Spleen (tissue), 7 donors: ENCODE results near the gene PELI2.

ENCODE experiments used
- POLR2A ChIP-seq, 3 donors: fragments of 450-650 bp; IDR thresholded peaks; one replicate each; pipeline ENCODE4 v1.5.1; 2017; ENCODE audit warnings: antibody characterized with exemption in 3 of 3, mild to moderate bottlenecking in 1 of 3
- POLR2AphosphoS5 ChIP-seq, 3 donors: sonication (generic); formaldehyde crosslinking; IDR thresholded peaks; one replicate each; pipeline ENCODE4 v1.5.1; 2017; ENCODE audit warnings: antibody characterized with exemption in 3 of 3
- TF ChIP-seq, protein P1 (sequence below), 11 experiments: fragments of 200-600 bp in 7 of 11; fragments of 450-650 bp in 4 of 11; sonication (generic) in 4 of 11; IDR thresholded peaks in 8 of 11; conservative IDR thresholded peaks in 3 of 11; 1 replicate in 7 of 11; 2 replicates in 4 of 11; pipeline versions ENCODE4 v1.4.0 to v1.8.0; 2016 to 2021; ENCODE audit warnings: antibody characterized with exemption in 11 of 11, inconsistent platforms in 4 of 11, mild to moderate bottlenecking in 1 of 11
- donor health status: DM: no; HTN: no; CAD: no; lungs with moderate emphysema.
- donor health status: DM: no; HTN: no; CAD: no.
- donor health status: DM: no; HTN: no; CAD: no.

DNA sequence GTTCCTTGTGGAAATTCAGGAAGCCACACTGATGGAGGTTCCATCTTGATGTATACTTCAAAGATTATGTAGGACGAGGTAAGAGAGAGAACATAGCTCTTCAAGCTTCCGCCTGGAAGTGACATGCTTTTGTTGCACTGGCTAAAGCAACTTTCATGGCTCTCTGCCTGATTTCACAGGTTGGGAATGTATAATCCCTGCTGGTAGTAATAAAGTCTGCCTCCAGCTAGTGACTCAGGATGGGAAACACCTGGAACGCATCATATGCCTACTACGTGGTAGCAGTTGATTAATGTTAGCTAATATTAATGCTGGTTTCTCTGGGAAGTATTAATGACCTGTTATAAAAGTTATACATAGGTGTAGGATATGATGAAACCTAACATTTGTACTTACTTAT is 71.1 kb downstream of the PELI2 start:
- TF ChIP-seq POLR2AphosphoS5 (IDR thresholded peaks at IDR 0.05) (no peak), POLR2A (IDR thresholded peaks at IDR 0.05) (no peak)
- TF ChIP-seq, protein P1, sequence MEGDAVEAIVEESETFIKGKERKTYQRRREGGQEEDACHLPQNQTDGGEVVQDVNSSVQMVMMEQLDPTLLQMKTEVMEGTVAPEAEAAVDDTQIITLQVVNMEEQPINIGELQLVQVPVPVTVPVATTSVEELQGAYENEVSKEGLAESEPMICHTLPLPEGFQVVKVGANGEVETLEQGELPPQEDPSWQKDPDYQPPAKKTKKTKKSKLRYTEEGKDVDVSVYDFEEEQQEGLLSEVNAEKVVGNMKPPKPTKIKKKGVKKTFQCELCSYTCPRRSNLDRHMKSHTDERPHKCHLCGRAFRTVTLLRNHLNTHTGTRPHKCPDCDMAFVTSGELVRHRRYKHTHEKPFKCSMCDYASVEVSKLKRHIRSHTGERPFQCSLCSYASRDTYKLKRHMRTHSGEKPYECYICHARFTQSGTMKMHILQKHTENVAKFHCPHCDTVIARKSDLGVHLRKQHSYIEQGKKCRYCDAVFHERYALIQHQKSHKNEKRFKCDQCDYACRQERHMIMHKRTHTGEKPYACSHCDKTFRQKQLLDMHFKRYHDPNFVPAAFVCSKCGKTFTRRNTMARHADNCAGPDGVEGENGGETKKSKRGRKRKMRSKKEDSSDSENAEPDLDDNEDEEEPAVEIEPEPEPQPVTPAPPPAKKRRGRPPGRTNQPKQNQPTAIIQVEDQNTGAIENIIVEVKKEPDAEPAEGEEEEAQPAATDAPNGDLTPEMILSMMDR (IDR thresholded peaks at IDR 0.05 in 8 of 11, conservative IDR thresholded peaks at IDR 0.05 in 3 of 11): no peak
